ENCODE measurements around the gene CXCR3.

DNA sequence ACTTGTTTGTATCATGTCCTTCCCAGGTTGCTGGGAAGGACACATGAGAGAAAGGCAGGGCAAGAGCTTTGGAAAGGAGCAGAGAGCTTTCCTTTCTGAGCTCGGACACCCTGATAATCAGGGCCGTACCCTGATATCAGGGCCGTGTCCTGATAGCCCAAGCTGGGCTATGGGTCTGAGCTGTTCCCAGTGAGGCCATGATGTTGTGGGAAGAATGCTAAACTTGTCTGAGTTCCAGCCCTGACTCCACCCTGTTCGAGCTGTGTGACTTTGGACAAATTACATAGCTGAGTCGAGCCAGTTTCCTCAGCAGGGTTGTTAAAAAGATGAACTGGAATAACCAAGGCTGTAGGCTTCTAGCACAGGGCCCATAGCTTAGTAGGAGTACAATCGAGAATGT, 3.3 kb upstream of the CXCR3 start:
- TF ChIP-seq, protein P1, sequence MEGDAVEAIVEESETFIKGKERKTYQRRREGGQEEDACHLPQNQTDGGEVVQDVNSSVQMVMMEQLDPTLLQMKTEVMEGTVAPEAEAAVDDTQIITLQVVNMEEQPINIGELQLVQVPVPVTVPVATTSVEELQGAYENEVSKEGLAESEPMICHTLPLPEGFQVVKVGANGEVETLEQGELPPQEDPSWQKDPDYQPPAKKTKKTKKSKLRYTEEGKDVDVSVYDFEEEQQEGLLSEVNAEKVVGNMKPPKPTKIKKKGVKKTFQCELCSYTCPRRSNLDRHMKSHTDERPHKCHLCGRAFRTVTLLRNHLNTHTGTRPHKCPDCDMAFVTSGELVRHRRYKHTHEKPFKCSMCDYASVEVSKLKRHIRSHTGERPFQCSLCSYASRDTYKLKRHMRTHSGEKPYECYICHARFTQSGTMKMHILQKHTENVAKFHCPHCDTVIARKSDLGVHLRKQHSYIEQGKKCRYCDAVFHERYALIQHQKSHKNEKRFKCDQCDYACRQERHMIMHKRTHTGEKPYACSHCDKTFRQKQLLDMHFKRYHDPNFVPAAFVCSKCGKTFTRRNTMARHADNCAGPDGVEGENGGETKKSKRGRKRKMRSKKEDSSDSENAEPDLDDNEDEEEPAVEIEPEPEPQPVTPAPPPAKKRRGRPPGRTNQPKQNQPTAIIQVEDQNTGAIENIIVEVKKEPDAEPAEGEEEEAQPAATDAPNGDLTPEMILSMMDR (IDR thresholded peaks at IDR 0.05) = no peak
- no peak for TF ChIP-seq POLR2A (IDR thresholded peaks at IDR 0.05)

Measured in ovary (tissue), 3 donors.